Endothelial cell of umbilical vein (primary cell): ENCODE measurements around the gene WASF2. TPM values are rescaled to one million over a fixed set of nuclear protein-coding genes. Genes with fewer than 3 reads are reported as not detected.
A peak's percentile ranks its signal among the peaks of the same experiment; 100 is the strongest.

ENCODE experiments used
- BruUV-seq: library from RNA; stranded (reverse); fragments of 400-500 nt; replicated peaks from 2 replicates; lab custom pipeline; 2021; lab: Mats Ljungman, UMichigan
- CTCF ChIA-PET: fragments of 300-600, 350-600 bp; sonication (Branson Sonifier 250); formaldehyde crosslinking; loops from one replicate; lab custom pipeline; 2021; ENCODE audit warnings: antibody characterized with exemption, inconsistent platforms; lab: Charles Lee
- POLR2A ChIA-PET: fragments of 300-600, 350-600 bp; sonication (Branson Sonifier 250); formaldehyde crosslinking; loops from one replicate; lab custom pipeline; 2021; ENCODE audit warnings: antibody characterized with exemption, inconsistent platforms; lab: Charles Lee
- DNase-seq: peaks from one replicate; pipeline ENCODE4 v3.0.0-alpha.2; 2011; ENCODE audit warnings: low read depth, low spot score
- FAIRE-seq: peaks from 2 replicates; lab custom pipeline; 2011; peaks lifted over from hg19 to GRCh38; lab: Jason Lieb, UNC
- H2AFZ ChIP-seq: 2 replicates; pipeline ENCODE4 v1.6.0; 2012; ENCODE audit warnings: low read depth, low read length, control low read depth, inconsistent platforms
- H3K27ac ChIP-seq: 2 replicates; pipeline ENCODE4 v1.5.1; 2011; ENCODE audit warnings: low read depth, mild to moderate bottlenecking, control low read depth, low read length, moderate library complexity; ENCODE audit not compliant: insufficient read depth
- H3K27me3 ChIP-seq, 2 experiments: 2 replicates each; pipeline versions ENCODE4 v1.6.0 to v1.6.1; 2011; ENCODE audit warnings: low read length in 2 of 2, mixed read lengths in 1 of 2; ENCODE audit not compliant: control insufficient read depth in 2 of 2, insufficient read depth in 2 of 2
- H3K36me3 ChIP-seq, 2 experiments: 2 replicates in 1 of 2; 3 replicates in 1 of 2; pipeline ENCODE4 v1.5.1; 2011; ENCODE audit warnings: low read length in 2 of 2, mild to moderate bottlenecking in 1 of 2, moderate library complexity in 1 of 2; ENCODE audit not compliant: control insufficient read depth in 2 of 2, insufficient read depth in 2 of 2; ENCODE audit errors: extremely low read depth in 1 of 2
- H3K4me1 ChIP-seq: 3 replicates; pipeline ENCODE4 v1.5.1; 2011; ENCODE audit warnings: mild to moderate bottlenecking, low read length; ENCODE audit not compliant: control insufficient read depth, insufficient read depth; ENCODE audit errors: extremely low read depth
- H3K4me2 ChIP-seq: 2 replicates; pipeline ENCODE4 v1.6.1; 2011; ENCODE audit warnings: low read length, control low read depth, mixed read lengths; ENCODE audit not compliant: insufficient read depth
- H3K4me3 ChIP-seq, 3 experiments: fragments of 200-600 bp in 1 of 3; sonication (generic), shearing (Covaris generic) in 1 of 3; replicated peaks in 1 of 3; 2 replicates each; pipeline ENCODE4 v1.5.1; 2011 to 2016; ENCODE audit warnings: control low read depth in 3 of 3, low read length in 3 of 3, mild to moderate bottlenecking in 2 of 3, inconsistent platforms in 1 of 3, low read depth in 1 of 3, moderate library complexity in 1 of 3; ENCODE audit not compliant: insufficient read depth in 1 of 3
- H3K79me2 ChIP-seq: 2 replicates; pipeline ENCODE4 v1.6.0; 2012; ENCODE audit warnings: low read length, inconsistent platforms; ENCODE audit not compliant: control insufficient read depth, insufficient read depth
- H3K9ac ChIP-seq: replicated peaks from 2 replicates; pipeline ENCODE3; 2011; ENCODE audit warnings: low read length, control low read depth; ENCODE audit not compliant: insufficient read depth; ENCODE audit errors: extremely low read depth
- H3K9me1 ChIP-seq: replicated peaks from 3 replicates; pipeline ENCODE4 v1.6.0; 2011; ENCODE audit warnings: mild to moderate bottlenecking, low read length; ENCODE audit not compliant: control insufficient read depth, insufficient read depth; ENCODE audit errors: extremely low read depth
- H3K9me3 ChIP-seq: replicated peaks from 2 replicates; pipeline ENCODE4 v1.5.1; 2012; ENCODE audit warnings: low read length, inconsistent platforms; ENCODE audit not compliant: control insufficient read depth, insufficient read depth
- H4K20me1 ChIP-seq: replicated peaks from 2 replicates; pipeline ENCODE3; 2011; ENCODE audit warnings: mild to moderate bottlenecking, low read length; ENCODE audit not compliant: control insufficient read depth, insufficient read depth; ENCODE audit errors: extremely low read depth
- CTCF ChIP-seq, 2 donors: IDR thresholded peaks; 1 replicate in 1 of 2; 2 replicates in 1 of 2; pipeline ENCODE4 v1.5.1; 2011; ENCODE audit warnings: low read length in 2 of 2, mild to moderate bottlenecking in 2 of 2, moderate library complexity in 2 of 2, control low read depth in 1 of 2, inconsistent platforms in 1 of 2, low read depth in 1 of 2; ENCODE audit not compliant: insufficient read depth in 1 of 2; ENCODE audit errors: extremely low read depth in 1 of 2
- EZH2 ChIP-seq: IDR thresholded peaks from 2 replicates; pipeline ENCODE4 v1.6.1; 2012; ENCODE audit warnings: borderline replicate concordance, low read depth, mild to moderate bottlenecking, moderate library complexity, low read length, inconsistent platforms; ENCODE audit not compliant: severe bottlenecking
- FOS ChIP-seq: IDR thresholded peaks from 2 replicates; pipeline ENCODE4 v1.6.1; 2011; ENCODE audit warnings: mild to moderate bottlenecking, low read length, moderate library complexity, borderline replicate concordance; ENCODE audit not compliant: insufficient read depth
- GATA2 ChIP-seq: IDR thresholded peaks from 2 replicates; pipeline ENCODE4 v1.7.0; 2011; ENCODE audit warnings: low read depth, mild to moderate bottlenecking, moderate library complexity, mixed read lengths, low read length; ENCODE audit not compliant: insufficient read length, insufficient read depth
- JUN ChIP-seq: IDR thresholded peaks from 2 replicates; pipeline ENCODE4 v1.6.1; 2011; ENCODE audit warnings: borderline replicate concordance, low read depth; ENCODE audit not compliant: insufficient read length, insufficient read depth
- MAX ChIP-seq: IDR thresholded peaks from 2 replicates; pipeline ENCODE4 v1.6.1; 2011; ENCODE audit not compliant: insufficient read depth, insufficient read length
- MYC ChIP-seq: IDR thresholded peaks from one replicate; pipeline ENCODE4 v1.6.1; 2011; ENCODE audit warnings: mild to moderate bottlenecking, low read depth, low read length
- POLR2A ChIP-seq: IDR thresholded peaks from 2 replicates; pipeline ENCODE4 v1.6.1; 2012; ENCODE audit warnings: low read depth, mild to moderate bottlenecking, control low read depth, low read length
- POLR2AphosphoS5 ChIP-seq: IDR thresholded peaks from 2 replicates; pipeline ENCODE4 v1.6.1; 2012; ENCODE audit warnings: low read depth, mild to moderate bottlenecking, control low read depth, low read length, moderate library complexity; ENCODE audit not compliant: insufficient read depth
- dilution Hi-C: fragments of 300-500 bp; cut with MboI; formaldehyde crosslinking; loops from one replicate; pipeline ENCODE4 v1.15.0; 2019; ENCODE audit warnings: low sequenced_read_pairs; ENCODE audit not compliant: extremely low pct_ligation_motif_present
- intact Hi-C: fragments of 100-400 bp; cut with micrococcal nuclease; formaldehyde crosslinking; loops from one replicate; pipeline ENCODE4 v1.10.0; 2022
- polyA plus RNA-seq, 4 experiments: library from polyadenylated mRNA; depleted of rRNA in 3 of 4; stranded (reverse) in 3 of 4; unstranded in 1 of 4; fragments of >200 nt; gene quantifications; 2 replicates each; pipeline versions ENCODE4 v1.2.1 to v1.2.3, GENCODE V29; 2011 to 2012; ENCODE audit warnings: missing spikeins in 1 of 4
- total RNA-seq: library from RNA; stranded (reverse); gene quantifications from 2 replicates; pipeline ENCODE4 v1.2.3, GENCODE V29; 2021

Gene WASF2
- total and polyA plus RNA-seq, 2 donors (not counting 3 experiments of a cell fraction or from before 2014, with no cell fraction given) = 76.9 to 172 TPM

GRCh38 chr1:27394925-27395324 lies 95.0 kb downstream of the WASF2 start:
- Histone ChIP-seq H3K9ac (no peak overlapping the region), H3K4me3 (no peak overlapping the region), H4K20me1 (no peaks in the 10 kb centered on the region), H3K27ac (no peak overlapping the region), H3K9me3 (no peaks in the 10 kb centered on the region), H3K27me3 (no peaks in the 10 kb centered on the region), H3K79me2 (peaks cover 5% of the 10 kb centered on the region), H2AFZ (no peak overlapping the region), H3K4me1 (peaks cover 11% of the 10 kb centered on the region), H3K36me3 (no peaks in the 10 kb centered on the region), H3K9me1 (no peaks in the 10 kb centered on the region), H3K4me2 (no peak overlapping the region)
- ChIA-PET CTCF (interaction anchor here (0.8 to 6.6 kb wide), 35 partner anchors 9 to 351 kb away, joined by 3 to 275 read pairs (median 3); partner anchors contain the start of genes AHDC1, CD164L2 and MAP3K6), POLR2A (interaction anchor here (1.1 kb wide), 1 partner anchor 29 kb away, joined by 3 read pairs; no protein-coding TSS in a partner anchor)
- dilution Hi-C loops = no loop called here
- TSS peak; percentile 55 for BruUV-seq
- no peak for TF ChIP-seq GATA2
- TF ChIP-seq JUN = no peak
- intact Hi-C loops = loop anchor here (1.0 to 10.0 kb wide), 5 partner anchors 38 to 353 kb away; partner anchors contain the start of gene TMEM222
- no peak for DNase-seq
- FAIRE-seq = no peak

GRCh38 chr1:27394282-27394658 lies 95.7 kb downstream of the WASF2 start:
- no peak overlapping the region for H2AFZ ChIP-seq
- FAIRE-seq = no peak
- H3K9ac ChIP-seq = no peak overlapping the region
- peaks cover 16% of the 10 kb centered on the region for H3K4me1 ChIP-seq
- H3K9me1 ChIP-seq = no peaks in the 10 kb centered on the region
- no peak overlapping the region for H3K4me3 ChIP-seq
- no peaks in the 10 kb centered on the region for H3K27me3 ChIP-seq
- no peaks in the 10 kb centered on the region for H3K36me3 ChIP-seq
- DNase-seq = no peak
- peaks cover 5% of the 10 kb centered on the region for H3K79me2 ChIP-seq
- intact Hi-C loops (loop anchor here (5.0 to 10.0 kb wide), 3 partner anchors 72 to 352 kb away; partner anchors contain the start of gene TMEM222), dilution Hi-C loops (no loop called here)
- no peaks in the 10 kb centered on the region for H4K20me1 ChIP-seq
- ChIA-PET CTCF (interaction anchor here (0.9 to 6.6 kb wide), 18 partner anchors 11 to 350 kb away, joined by 3 to 275 read pairs (median 11); partner anchors contain the start of genes AHDC1, CD164L2 and MAP3K6), POLR2A (interaction anchor here (1.1 kb wide), 1 partner anchor 28 kb away, joined by 3 read pairs; no protein-coding TSS in a partner anchor)
- BruUV-seq = no TSS peak
- H3K9me3 ChIP-seq = no peaks in the 10 kb centered on the region
- no peak overlapping the region for H3K4me2 ChIP-seq
- H3K27ac ChIP-seq = no peak overlapping the region
- TF ChIP-seq EZH2 (no peak), MYC (no peak), POLR2AphosphoS5 (no peak), MAX (no peak), GATA2 (no peak), FOS (no peak), JUN (no peak), POLR2A (no peak), CTCF (IDR thresholded peaks at IDR 0.05; ENCODE audit: extremely low read depth in 1 of 2, insufficient read depth in 1 of 2, low read depth in 1 of 2, low read length in 2 of 2) (no peak)
